GM21825 (cell line): ENCODE measurements around the gene MYD88.

Experiments
- ATAC-seq: cut with Tn5 transposase; IDR thresholded peaks from one replicate; pipeline ENCODE4 v1.9.1; 2021; ENCODE audit warnings: mild to moderate bottlenecking, moderate library complexity; ENCODE audit not compliant: unreplicated experiment

MYD88 gene

GRCh38 chr3:38163117-38163840 is 24.8 kb downstream of the MYD88 start:
- no peak for ATAC-seq

GRCh38 chr3:38163841-38164642 is 25.6 kb downstream of the MYD88 start:
- no peak for ATAC-seq

- no peak for ATAC-seq
Measured at GRCh38 chr3:38164643-38164951, 26.1 kb downstream of the MYD88 start.

- peak; percentile 93 for ATAC-seq
Measured at GRCh38 chr3:38164952-38165721, 26.7 kb downstream of the MYD88 start, which contains the start of gene OXSR1. OXSR1 (plus strand) TSS chr3:38165537; CDS start chr3:38165877, 340 bp downstream.

- ATAC-seq: peak; percentile 1
Measured at GRCh38 chr3:38165722-38166387, 27.4 kb downstream of the MYD88 start.

- no peak for ATAC-seq
Measured at GRCh38 chr3:38167591-38167990, 29.1 kb downstream of the MYD88 start.

GRCh38 chr3:38168151-38169026 is 29.9 kb downstream of the MYD88 start:
- ATAC-seq: no peak

GRCh38 chr3:38169027-38169317 is 30.5 kb downstream of the MYD88 start:
- no peak for ATAC-seq

GRCh38 chr3:38170722-38171121 is 32.3 kb downstream of the MYD88 start:
- no peak for ATAC-seq

- ATAC-seq: no peak
Measured at GRCh38 chr3:38171622-38172021, 33.2 kb downstream of the MYD88 start.

- peak; percentile 29 for ATAC-seq
Measured at GRCh38 chr3:38173834-38174418, 35.5 kb downstream of the MYD88 start.

- ATAC-seq: no peak
Measured at GRCh38 chr3:38177181-38177580, 38.7 kb downstream of the MYD88 start.

- no peak for ATAC-seq
Measured at GRCh38 chr3:38186781-38187180, 48.3 kb downstream of the MYD88 start.

GRCh38 chr3:38190481-38190881 is 52.0 kb downstream of the MYD88 start:
- no peak for ATAC-seq
